ENCODE results near the gene HSPB6.
"Not testable (repeated sequence)": the region's sequence is repeated elsewhere in the genome, so short reads cannot be mapped to it uniquely, and the experiment has no call there.

The HSPB6 gene

DNA sequence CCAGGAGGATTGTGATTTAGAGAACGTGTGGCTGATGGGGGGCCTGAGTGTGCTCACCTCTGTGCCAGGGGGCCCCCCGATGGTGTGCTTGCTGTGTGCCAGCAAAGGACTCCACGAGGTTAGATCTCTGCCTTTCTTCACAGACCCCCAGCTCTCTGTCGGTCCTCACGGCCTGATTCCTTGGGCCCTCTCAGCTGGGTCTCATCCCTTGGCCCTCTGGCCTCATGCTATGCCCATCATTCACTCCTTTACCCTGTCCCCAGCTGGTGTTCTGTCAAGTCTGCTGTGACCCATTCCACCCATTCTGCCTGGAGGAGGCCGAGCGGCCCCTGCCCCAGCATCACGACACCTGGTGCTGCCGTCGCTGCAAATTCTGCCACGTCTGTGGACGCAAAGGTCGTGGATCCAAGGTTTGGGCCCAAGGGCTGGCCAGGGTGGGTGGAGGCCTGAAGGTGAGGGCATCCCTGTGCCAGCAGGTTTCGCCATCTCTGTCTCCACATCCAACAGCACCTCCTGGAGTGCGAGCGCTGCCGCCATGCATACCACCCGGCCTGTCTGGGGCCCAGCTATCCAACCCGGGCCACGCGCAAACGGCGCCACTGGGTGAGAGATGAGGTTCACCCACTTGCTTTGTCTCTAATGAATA lies 31.5 kb downstream of the HSPB6 start:
- TF ChIP-seq, protein P1, sequence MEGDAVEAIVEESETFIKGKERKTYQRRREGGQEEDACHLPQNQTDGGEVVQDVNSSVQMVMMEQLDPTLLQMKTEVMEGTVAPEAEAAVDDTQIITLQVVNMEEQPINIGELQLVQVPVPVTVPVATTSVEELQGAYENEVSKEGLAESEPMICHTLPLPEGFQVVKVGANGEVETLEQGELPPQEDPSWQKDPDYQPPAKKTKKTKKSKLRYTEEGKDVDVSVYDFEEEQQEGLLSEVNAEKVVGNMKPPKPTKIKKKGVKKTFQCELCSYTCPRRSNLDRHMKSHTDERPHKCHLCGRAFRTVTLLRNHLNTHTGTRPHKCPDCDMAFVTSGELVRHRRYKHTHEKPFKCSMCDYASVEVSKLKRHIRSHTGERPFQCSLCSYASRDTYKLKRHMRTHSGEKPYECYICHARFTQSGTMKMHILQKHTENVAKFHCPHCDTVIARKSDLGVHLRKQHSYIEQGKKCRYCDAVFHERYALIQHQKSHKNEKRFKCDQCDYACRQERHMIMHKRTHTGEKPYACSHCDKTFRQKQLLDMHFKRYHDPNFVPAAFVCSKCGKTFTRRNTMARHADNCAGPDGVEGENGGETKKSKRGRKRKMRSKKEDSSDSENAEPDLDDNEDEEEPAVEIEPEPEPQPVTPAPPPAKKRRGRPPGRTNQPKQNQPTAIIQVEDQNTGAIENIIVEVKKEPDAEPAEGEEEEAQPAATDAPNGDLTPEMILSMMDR (IDR thresholded peaks at IDR 0.05; ENCODE audit: unreplicated experiment in 3 of 3), result no peak
- H3K4me1 Mint-ChIP-seq, result no peaks in the 10 kb centered on the region
- H3K36me3 Mint-ChIP-seq (ENCODE audit: low read depth), result peaks cover 70% of the 10 kb centered on the region
- H3K9me3 Mint-ChIP-seq, result no peaks in the 10 kb centered on the region
- H3K4me3 Mint-ChIP-seq, result no peak overlapping the region
- no peaks in the 10 kb centered on the region for H3K27me3 Mint-ChIP-seq (ENCODE audit: low read depth)
- no peak overlapping the region for H3K27ac Mint-ChIP-seq

DNA sequence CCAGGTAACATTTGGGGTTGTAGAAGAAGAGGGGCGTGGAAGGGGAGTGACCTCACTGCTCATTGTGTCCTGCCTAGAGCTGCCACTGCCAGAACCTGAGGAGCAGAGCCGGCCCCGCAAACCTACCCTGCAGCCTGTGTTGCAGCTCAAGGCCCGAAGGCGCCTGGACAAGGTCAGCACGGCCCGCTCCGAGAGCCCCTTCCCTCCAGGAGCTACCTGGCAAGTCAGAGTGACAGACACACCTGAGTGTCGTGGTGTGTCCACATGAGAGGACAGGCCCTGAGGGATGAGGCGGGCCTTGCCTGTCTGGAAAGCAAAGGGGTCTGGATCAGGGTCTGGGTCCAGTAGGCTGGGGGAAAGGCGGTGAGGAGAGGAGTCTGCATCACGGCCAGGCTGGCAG lies 32.3 kb downstream of the HSPB6 start:
- H3K36me3 Mint-ChIP-seq (ENCODE audit: low read depth), result peaks cover 67% of the 10 kb centered on the region
- no peak overlapping the region for H3K4me3 Mint-ChIP-seq

DNA sequence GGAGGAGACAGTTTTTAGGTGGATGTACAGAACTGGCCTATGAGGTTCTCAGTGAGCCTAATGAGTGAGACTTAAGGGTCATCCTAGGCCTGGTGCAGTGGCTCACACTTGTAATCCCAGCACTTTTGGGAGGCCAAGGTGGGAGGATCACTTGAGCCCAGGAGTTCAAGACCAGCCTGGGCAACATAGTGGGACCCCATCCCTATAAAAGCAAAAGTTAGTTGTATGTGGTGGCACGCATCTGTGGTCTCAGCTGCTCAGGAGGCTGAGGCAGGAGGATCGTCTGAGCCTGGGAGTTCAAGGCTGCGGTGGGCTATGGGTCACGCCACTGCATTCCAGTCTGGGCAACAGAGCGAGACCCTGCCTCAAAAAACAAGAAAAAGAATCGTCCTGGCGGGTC lies 32.7 kb downstream of the HSPB6 start:
- peaks cover 64% of the 10 kb centered on the region for H3K36me3 Mint-ChIP-seq (ENCODE audit: low read depth)
- not testable (repeated sequence) for H3K27me3 Mint-ChIP-seq (ENCODE audit: low read depth); H3K27ac Mint-ChIP-seq; H3K9me3 Mint-ChIP-seq; H3K4me3 Mint-ChIP-seq; H3K4me1 Mint-ChIP-seq

More for the DNA sequence above, 32.3 kb downstream of the HSPB6 start:
- TF ChIP-seq, protein P1 (IDR thresholded peaks at IDR 0.05; ENCODE audit: unreplicated experiment in 3 of 3), result no peak
- Mint-ChIP-seq H3K27me3 (ENCODE audit: low read depth) (no peaks in the 10 kb centered on the region), H3K27ac (no peak overlapping the region), H3K9me3 (no peaks in the 10 kb centered on the region), H3K4me1 (peaks cover 1% of the 10 kb centered on the region)

DNA sequence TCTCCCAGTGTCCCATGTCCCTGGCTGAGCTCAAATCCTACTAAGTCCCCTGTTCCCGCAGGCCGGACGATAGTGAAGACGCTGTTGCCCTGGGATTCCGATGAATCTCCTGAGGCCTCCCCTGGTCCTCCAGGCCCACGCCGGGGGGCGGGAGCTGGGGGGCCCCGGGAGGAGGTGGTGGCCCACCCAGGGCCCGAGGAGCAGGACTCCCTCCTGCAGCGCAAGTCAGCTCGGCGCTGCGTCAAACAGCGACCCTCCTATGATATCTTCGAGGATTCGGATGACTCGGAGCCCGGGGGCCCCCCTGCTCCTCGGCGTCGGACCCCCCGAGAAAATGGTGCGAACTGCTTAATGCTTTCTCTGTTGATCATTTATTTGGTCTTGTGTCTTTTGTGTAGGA lies 33.2 kb downstream of the HSPB6 start:
- H3K9me3 Mint-ChIP-seq, result no peaks in the 10 kb centered on the region

DNA sequence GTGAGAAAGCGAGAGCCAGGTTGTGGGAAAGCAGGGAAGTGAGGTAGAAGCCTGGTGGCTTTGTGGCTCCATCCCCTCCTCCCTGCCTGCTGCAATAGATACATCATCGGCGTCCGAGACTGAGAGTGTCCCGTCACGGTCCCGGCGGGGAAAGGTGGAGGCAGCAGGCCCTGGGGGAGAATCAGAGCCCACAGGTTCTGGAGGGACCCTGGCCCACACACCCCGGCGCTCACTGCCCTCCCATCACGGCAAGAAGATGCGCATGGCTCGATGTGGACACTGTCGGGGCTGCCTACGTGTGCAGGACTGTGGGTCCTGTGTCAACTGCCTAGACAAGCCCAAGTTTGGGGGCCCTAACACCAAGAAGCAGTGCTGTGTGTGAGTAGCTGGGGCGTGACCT lies 33.9 kb downstream of the HSPB6 start:
- no peaks in the 10 kb centered on the region for H3K27me3 Mint-ChIP-seq (ENCODE audit: low read depth)
- H3K4me1 Mint-ChIP-seq, result peaks cover 6% of the 10 kb centered on the region
- H3K9me3 Mint-ChIP-seq, result no peaks in the 10 kb centered on the region
- peaks cover 59% of the 10 kb centered on the region for H3K36me3 Mint-ChIP-seq (ENCODE audit: low read depth)
- TF ChIP-seq, protein P1 (IDR thresholded peaks at IDR 0.05; ENCODE audit: unreplicated experiment in 3 of 3), result no peak
- H3K27ac Mint-ChIP-seq, result no peak overlapping the region
- no peak overlapping the region for H3K4me3 Mint-ChIP-seq

More for the DNA sequence above, 33.2 kb downstream of the HSPB6 start:
- H3K4me1 Mint-ChIP-seq, result peaks cover 6% of the 10 kb centered on the region
- peaks cover 64% of the 10 kb centered on the region for H3K36me3 Mint-ChIP-seq (ENCODE audit: low read depth)
- H3K27ac Mint-ChIP-seq, result no peak overlapping the region
- TF ChIP-seq, protein P1 (IDR thresholded peaks at IDR 0.05; ENCODE audit: unreplicated experiment in 3 of 3), result no peak
- no peaks in the 10 kb centered on the region for H3K27me3 Mint-ChIP-seq (ENCODE audit: low read depth)
- peak overlapping the region in 2 of 3 experiments; percentile 45 to 52 for H3K4me3 Mint-ChIP-seq

DNA sequence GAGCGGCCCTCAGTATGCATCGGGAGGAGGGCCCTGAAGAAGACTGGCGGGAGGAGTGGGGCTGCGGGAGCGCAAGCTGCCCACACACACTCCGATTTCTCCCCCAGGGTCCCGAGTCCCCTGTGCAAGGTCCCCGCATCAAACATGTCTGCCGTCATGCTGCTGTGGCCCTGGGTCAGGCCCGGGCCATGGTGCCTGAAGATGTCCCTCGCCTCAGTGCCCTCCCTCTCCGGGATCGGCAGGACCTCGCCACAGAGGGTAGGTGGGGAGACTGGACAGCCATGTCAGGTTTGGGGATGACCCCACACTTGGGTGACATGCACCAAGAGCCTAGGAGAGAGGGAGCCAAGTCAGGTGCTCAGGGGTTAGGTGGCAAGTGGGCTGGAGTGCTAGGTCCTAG lies 34.4 kb downstream of the HSPB6 start:
- TF ChIP-seq, protein P1 (IDR thresholded peaks at IDR 0.05; ENCODE audit: unreplicated experiment in 3 of 3), result no peak
- no peak overlapping the region for H3K27ac Mint-ChIP-seq
- H3K27me3 Mint-ChIP-seq (ENCODE audit: low read depth), result no peaks in the 10 kb centered on the region
- peaks cover 6% of the 10 kb centered on the region for H3K4me1 Mint-ChIP-seq
- H3K9me3 Mint-ChIP-seq, result no peaks in the 10 kb centered on the region
- H3K36me3 Mint-ChIP-seq (ENCODE audit: low read depth), result peaks cover 55% of the 10 kb centered on the region
- no peak overlapping the region for H3K4me3 Mint-ChIP-seq

Measured in nephron (organoid).